Measurements from ENCODE around the gene RAPSN.
A peak's percentile ranks its signal among the peaks of the same experiment; 100 is the strongest.

RAPSN gene

DNA sequence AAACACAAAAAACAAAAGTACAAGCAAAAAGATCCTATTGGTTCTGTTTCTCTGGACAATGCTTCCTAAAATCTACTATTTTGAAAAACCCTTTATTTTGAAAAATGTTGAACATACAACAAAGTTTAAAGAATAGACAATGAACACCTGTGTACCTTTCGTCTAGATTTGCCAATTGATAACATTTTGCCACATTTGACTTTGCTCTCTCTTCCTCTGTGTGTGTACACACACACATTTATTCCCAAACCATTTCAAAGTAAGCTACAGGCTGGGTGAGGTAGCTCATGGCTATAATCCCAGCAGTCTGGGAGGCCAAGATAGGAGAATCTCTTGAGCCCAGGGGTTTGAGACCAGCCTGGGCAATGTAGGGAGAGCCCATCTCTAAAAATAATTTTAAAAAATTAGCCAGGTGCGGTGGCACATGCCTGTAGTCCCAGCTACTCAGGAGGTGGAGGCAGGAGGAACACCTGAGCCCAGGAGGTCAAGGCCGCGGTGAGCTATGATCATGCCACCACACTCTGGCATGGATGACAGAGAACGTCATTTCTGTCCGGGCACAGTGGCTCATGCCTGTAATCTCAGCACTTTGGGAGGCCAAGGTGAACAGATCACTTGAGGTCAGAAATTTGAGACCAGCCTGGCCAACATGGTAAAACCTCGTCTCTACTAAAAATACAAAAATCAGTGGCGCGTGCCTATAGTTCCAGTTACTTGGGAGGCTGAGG is 17.4 kb downstream of the RAPSN start:
- no peak for DNase-seq

DNA sequence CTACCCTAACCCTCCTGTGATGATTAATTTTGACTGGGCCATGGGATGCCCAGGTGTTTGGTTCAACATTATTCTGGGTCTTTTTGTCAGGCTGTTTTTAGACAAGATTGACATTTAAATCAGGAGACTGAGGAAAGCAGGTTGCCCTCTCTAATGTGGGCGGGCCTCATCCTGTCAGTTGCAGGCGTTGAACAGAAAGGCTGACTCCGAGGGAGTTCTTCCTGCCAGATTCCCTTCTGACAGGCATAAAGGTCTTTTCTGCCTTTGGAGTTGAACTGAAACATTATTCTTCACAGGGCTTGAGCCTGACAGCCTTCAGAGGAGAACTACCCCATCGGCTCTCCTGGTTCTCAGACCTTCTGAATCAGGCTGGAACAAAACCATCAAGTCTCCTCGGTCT is 18.4 kb downstream of the RAPSN start:
- no peak for DNase-seq

DNA sequence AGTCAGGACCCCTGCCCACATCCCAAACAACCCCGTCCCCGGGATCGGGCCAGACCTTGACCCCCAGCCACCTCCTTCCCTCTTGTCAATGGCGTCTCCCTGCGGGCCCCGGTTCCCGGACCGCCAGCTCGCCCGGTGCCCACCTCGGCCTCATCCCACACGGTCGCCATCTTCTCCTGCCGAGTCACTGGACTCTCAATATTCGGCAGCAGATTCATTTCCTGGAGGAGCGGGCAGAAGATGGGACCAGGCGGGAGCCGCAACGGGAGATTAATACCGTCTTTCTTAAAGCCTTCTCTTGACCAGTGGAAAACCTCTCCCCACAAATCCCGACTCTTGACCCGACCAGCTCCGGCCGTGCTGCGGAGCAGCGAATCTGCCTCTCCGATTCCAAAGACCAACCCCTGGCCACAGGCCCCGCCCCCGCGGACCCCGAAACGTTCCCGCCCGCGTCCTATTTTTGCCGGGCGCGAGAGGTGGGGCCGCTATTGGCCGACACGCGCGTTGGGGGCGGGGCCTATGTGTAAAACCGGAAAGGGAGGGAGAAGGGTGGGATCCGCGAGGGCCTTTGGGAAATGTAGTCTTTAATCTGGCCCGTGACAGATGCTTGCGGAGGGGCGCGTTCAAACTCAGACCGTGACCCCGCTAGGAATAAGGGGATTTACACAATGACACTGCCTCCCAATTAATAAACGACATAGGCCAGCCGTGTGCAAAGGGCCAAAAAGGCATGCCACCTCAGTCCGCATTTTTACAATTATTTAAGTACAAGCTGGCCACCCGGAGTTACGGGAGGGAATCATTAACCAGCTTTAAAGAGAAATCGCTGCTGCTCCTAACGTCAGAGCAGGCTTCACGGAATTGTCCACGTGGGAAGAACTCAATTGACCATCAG is 22.6 kb downstream of the RAPSN start, which contains the start of gene PSMC3:
TSS of gene PSMC3 (minus strand) at position 378 of the 895 bp plus-strand sequence. CDS start at position 218, 160 bp downstream.
- DNase-seq = peak; percentile 98

DNA sequence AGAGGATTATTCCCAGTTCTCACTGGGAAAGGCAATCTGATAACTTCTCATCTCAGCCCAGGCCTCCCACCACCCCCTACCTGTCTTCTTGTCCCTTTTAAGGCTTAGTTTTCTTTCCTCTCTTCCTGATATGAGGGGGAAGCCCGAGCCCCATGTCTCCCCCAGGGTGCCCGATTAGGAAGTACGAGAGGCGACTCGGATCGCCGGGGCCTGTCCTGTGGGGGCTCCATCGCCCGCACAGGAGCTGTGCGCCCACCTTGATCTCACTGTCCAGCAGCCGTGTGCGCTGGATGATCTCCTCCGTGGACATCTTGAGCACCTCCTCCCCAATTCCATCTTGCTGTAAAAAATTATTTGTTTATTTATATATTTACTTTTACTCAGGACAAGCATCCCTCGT is 23.3 kb downstream of the RAPSN start:
- DNase-seq = no peak

DNA sequence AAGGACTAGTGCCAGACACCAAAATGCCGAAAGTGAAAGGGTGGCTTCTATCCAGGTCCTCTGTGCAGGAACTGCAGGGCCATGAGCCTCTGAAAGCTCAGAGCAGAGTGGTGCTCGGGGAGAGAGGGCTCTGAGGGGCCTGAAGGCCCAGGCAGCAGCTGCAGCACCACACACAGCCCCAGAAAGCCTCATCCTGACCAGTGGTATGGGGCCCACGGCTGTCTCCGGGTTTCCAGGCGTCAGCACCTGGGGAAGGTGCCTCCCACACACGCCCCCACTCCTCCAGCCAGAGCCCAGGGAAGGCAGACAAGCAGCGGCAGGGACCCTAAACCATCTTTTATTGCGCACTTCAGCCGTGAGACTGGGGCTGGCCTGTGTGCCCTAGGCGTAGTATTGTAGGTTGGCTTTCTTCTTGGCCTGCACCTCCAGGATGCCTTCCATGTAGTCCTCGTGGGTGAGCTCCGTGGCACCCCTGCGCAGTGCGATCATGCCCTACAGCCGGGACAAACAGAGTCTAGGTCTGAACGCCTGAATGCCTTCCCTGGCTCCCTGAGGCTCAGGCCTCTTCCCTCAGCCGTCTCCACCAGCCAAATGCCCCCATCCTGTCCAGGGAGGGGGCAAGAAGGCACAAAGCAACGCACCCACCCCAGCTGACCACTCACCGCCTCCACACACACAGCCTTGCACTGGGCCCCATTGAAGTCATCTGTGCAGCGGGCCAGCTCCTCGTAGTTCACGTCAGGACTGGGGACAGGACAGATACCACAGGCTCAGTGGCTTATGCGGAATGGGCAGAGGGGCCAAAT is 30.3 kb downstream of the RAPSN start:
- DNase-seq = no peak

DNA sequence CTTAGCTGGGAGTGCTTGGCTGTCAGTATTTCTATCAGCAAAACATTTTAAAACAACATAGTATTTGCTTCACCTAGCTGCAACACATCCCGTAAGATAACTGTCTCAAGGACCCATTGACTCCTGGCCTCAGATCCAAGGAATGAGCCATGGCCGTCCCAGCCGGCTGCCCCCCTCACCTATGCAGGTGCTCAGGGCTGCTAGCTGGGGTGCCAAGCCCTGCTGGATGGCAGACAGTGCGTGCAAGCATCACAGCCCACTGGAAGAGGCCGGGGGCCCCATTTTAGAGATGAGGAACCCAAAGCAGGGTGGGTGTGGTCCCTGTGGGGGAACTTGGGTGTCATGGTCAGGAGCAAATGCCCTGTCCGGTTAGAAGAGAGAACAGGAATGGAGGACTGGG is 31.2 kb downstream of the RAPSN start:
- DNase-seq = no peak

DNA sequence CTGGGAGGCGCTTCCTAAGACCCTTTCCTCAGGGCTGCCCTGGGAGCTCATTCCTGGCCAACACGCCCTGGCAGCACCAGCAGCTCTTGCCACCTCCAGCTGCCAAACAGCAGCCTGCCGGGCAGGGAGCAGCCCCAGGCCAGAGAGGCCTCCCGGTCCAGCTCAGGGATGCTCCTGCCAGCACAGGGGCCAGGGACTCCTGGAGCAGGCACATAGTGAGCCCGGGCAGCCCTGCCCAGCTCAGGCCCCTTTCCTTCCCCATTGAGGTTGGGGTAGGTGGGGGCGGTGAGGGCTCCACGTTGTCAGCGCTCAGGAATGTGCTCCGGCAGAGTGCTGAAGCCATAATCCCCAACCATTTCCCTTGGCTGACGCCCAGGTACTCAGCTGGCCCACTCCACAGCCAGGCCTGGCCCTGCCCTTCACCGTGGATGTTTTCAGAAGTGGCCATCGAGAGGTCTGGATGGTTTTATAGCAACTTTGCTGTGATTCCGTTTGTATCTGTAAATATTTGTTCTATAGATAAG is 32.9 kb downstream of the RAPSN start:
- DNase-seq = peak; percentile 87

DNA sequence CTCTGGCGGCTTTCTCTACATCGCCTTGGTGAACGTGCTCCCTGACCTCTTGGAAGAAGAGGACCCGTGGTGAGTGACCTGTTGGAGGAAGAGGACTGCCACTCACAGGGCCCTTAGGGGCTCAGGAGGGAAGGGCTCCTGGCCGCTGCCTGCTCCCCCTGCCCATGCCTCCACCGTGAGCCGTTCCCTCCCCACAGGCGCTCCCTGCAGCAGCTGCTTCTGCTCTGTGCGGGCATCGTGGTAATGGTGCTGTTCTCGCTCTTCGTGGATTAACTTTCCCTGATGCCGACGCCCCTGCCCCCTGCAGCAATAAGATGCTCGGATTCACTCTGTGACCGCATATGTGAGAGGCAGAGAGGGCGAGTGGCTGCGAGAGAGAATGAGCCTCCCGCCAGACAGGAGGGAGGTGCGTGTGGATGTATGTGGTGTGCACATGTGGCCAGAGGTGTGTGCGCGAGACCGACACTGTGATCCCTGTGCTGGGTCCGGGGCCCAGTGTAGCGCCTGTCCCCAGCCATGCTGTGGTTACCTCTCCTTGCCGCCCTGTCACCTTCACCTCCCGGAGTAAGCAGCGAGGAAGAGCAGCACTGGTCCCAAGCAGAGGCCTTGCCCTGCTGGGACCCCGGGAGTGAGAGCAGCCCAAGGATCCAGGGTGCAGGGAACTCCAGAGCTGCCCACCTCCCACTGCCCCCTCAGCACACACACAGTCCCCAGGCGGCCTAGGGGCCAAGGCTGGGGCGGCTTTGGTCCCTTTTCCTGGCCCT is 33.7 kb downstream of the RAPSN start:
- DNase-seq = no peak

DNA sequence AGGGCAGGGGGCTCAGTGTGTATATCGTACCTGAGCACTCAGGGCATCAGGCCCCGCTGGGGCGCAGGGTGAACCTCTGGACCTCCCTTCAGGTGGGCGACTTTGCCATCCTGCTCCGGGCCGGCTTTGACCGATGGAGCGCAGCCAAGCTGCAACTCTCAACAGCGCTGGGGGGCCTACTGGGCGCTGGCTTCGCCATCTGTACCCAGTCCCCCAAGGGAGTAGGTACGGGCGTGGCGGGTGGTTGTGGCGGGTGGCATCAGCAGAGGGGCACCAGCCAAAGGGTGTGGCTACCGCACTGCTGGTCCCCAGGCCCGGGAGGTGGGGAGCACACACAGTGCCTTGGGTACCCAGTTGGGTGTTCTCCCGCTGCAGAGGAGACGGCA is 34.3 kb downstream of the RAPSN start:
- no peak for DNase-seq

DNA sequence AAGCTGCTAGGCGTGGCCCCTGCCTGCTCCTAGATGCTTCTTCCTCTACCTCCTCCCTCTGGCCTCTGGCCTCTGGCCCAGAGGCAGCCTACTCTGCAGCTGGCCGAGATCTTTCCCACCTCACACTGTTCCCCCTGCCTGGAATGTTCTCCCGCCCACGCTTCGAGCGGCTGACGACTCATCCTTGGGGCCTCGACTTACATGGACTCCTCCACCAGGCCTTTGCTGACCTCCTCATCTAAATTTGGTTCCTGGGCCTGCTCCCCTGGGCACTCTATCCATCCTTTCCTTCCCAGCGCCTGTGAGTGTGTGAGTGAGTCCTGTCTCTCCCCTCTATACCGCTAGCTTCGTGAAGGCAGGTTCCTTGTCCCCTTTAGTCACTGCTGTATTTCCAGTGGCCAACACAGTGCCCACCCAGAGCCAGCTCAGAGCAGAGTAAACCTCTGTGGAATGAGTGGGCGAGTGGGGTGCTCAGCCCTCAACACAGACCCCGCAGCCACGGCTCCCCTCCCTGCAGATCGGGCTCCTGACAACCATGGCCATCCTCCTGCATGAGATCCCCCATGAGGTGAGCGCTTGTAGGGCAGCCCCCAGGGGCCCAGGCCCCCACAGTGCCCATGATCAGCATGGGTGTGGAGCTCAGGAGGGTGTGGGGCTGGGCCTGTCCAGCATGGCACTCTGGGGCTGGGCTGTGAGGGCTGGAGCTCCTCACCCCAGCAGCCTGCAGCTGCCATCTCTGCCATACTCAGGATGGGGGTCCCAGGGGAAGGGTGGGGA is 34.8 kb downstream of the RAPSN start:
- DNase-seq = no peak

DNA sequence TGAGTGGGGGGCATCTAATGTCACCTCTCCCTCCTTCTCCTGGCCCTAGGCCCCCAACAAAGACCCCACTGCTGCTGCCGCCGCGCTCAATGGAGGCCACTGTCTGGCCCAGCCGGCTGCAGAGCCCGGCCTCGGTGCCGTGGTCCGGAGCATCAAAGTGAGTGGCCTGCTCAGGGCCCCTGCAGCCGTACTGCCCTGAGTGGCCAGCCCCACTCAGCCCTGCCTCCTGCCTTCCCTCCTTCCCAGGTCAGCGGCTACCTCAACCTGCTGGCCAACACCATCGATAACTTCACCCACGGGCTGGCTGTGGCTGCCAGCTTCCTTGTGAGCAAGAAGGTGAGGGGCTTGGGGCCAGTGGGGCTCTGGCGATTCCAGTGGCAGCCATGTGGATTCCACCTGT is 35.6 kb downstream of the RAPSN start:
- no peak for DNase-seq

DNA sequence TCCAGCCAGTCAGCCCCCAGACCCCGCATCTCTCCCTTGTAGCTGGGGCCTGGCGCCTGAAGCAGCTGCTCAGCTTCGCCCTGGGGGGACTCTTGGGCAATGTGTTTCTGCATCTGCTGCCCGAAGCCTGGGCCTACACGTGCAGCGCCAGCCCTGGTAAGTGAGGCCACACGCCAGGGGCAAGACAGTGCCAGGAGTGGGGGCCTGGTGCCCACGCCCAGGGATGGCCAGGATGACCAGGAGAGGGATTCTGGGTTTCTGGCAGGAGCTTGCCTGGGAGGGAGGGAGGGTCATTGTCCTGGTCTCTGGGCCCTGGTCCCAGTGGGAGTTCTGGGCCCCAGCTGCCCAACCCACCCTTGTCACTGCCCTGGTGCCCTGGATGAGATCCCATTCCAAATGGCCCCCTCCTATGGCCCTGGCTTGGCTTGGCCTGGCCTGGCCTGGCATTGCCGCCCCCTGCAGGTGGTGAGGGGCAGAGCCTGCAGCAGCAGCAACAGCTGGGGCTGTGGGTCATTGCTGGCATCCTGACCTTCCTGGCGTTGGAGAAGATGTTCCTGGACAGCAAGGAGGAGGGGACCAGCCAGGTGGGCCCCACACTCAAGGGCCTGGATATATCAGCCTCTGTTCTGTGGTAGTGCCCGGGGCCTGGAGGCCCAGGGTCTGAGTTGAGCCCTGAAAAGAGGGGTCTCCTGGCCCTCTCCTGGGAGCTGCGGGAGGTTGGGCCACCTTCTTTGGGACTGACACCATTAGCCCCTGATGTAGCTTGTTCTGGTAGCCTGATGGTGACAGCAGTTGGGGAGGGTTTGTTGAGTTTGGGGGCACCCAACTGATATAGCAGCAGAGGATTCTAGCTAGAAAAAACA is 36.8 kb downstream of the RAPSN start:
- DNase-seq = no peak

DNA sequence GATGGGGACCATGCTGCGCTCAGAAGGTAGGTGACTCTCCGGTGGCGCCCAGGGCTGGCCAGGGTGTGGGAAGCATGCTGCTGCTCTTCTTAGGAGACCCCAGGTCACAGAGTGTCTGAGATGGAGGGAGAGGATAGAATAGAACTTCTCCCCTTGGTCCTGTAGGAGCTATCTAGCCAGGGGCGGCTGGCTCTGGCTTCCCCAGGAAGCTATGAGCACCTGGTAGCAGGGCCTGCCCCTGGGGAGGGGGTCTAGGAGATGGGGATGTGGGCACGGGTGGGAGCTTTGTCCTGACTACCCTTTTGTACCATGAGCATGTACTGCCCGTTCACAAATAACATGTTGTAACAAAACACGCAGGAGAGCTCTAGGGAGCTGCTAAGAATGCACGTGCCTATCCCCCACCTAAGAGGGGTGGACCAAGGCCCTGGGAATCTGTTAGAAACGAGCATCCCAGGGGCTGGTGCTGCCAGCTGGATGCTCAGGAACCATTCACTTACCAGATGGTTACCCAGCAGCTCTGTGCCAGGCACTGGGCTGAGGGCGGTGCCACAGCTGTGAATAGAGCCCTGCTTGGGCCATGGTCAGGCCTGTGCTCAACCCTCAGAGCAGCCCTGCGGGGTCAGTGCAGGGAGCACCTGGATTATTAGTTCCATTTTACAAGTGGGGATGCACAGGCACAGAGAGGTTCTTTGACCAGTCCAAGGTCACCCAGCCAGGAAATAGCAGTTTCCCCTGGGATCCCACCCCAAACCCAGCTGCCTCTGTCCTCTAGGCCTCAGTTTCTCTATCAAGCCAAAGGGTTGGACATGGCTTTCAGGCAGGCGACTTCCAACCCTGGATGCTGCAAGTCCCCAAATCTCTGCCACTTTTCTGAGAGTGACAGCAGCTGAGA is 38.3 kb downstream of the RAPSN start:
- DNase-seq = no peak

DNA sequence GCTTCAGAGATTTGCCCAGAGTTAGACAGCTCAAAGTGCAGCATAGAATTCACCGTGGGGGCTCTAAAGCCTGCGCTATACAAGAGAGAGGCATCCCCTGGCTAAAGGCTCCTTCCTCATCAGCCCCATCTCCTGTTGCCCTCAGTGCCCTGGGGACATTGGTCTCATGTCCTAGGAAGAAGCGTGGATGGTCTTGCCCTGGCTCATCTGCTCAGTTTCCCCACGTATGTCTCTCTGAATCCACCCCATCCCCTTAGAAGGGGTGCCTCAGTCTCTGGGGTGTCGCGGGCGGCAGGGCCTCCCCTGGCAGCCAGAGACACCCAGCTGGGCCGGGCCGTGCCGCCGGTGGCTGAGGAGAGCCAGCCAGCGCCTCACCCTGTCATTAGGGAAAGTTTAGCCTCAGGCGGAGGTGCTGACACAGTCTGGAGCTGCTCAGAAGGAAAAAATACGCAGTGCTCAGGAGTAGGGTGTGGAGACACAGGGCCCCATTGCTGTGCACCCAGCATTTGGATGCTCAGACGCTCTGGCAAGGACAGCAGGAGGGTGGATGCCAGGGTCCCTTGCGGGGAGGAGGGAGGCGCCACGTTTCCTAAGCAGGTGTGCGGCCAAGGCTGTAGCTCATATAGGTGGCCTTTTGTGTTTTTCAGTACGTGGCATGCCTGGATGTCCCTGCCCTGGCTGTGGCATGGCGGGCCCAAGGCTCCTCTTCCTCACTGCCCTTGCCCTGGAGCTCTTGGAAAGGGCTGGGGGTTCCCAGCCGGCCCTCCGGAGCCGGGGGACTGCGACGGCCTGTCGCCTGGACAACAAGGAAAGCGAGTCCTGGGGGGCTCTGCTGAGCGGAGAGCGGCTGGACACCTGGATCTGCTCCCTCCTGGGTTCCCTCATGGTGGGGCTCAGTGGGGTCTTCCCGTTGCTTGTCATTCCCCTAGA is 39.2 kb downstream of the RAPSN start:
- no peak for DNase-seq

DNA sequence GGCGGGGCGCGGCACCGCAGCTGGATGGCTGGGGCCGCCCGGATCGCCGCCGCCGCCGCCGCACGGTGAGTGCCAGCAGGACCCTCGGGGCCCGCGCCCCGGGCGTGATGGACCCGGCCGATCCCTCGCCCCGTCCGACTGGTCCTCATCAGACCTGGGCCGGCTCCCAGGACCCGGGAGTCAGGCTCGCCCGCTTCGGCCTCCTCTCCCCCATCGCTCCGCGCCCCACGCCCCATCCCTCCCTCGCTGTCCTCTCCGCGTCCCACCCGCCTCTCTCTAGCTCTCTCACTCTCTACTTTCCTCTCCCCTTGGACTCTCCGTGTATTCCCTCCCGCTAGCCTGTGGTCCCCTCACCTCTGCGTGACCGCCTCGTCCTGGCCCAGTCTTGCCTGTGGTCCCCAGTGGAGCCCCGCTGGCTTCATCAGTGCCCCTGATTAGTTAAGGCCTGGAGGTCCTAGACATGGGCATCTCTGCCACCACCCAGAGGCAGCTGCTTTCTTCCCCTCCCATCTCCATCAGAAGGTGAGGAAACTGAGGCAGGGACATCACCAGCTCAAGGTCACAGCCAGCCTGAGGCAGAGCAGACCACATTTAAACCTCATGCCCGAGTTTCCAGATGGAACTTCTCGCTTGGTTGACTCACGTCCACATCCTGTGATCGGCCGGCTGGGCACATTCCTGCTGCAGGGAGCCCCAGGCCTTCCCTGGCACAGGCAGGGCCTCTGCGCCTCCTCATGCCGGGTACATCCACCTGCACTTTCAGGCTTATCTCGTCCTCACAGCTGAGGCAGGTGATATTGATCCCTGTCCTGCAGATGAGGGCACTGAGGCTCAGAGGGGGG is 40.1 kb downstream of the RAPSN start:
- peak; percentile 47 for DNase-seq

DNA sequence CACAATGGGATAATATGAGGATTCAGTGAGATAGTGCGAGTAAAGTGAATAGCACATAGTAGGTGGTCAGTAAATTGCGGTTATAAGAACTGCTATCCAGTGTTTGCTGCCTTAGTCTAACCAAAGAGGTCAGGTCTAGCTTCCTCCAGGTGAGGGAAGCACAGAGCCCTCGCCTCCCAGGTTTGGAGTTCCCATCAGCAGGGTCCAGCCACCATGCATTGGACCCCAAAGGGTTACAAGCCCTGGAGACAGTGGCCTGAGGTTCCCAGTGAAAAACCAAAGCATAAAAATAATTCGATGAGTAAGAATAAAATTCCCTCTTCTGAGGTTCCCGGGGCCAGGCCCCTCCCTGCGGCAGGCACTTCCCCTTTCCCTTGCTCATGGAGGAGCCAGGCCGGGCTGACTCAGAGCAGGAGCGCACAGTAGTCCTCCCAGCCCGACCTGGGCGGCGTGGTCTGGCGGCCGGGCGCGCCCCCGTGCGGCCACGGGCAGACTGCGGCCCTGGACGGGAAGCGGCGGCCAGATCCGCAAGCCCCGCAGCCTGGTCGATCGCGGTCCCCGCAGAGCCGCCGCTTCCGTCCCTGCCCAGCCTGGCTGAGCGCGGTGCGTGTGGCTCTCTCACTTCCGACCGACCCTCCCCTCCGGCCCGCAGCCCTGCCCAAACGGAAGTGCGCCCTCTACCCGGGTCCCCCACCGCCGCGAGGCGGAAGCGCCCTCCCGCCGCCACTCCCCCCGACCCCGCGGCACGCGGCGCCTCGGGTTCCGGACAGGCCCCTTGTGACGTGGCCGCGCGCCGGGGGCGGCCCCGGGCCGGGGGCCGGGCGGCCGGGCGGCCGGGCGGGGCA is 41.0 kb downstream of the RAPSN start, which contains the start of gene SLC39A13:
TSS of gene SLC39A13 (plus strand) at position 845 of the 845 bp plus-strand sequence. CDS start 1,505 bp downstream, outside the sequence.
- peak; percentile 94 for DNase-seq
